LNCaP clone FGC (cell line): ENCODE data around the gene METTL13.

Experiments
- DNase-seq: peaks from one replicate; pipeline ENCODE4 v3.0.0-alpha.2; 2011; ENCODE audit warnings: low read depth
- H3K4me3 ChIP-seq: 2 replicates; pipeline ENCODE4 v1.5.1; 2011; ENCODE audit warnings: mild to moderate bottlenecking, low read depth, low read length, control low read depth
- CTCF ChIP-seq: IDR thresholded peaks from 2 replicates; pipeline ENCODE4 v1.5.1; 2012; ENCODE audit warnings: mild to moderate bottlenecking; ENCODE audit not compliant: control insufficient read depth, insufficient read depth; ENCODE audit errors: extremely low read depth

METTL13 gene

DNA sequence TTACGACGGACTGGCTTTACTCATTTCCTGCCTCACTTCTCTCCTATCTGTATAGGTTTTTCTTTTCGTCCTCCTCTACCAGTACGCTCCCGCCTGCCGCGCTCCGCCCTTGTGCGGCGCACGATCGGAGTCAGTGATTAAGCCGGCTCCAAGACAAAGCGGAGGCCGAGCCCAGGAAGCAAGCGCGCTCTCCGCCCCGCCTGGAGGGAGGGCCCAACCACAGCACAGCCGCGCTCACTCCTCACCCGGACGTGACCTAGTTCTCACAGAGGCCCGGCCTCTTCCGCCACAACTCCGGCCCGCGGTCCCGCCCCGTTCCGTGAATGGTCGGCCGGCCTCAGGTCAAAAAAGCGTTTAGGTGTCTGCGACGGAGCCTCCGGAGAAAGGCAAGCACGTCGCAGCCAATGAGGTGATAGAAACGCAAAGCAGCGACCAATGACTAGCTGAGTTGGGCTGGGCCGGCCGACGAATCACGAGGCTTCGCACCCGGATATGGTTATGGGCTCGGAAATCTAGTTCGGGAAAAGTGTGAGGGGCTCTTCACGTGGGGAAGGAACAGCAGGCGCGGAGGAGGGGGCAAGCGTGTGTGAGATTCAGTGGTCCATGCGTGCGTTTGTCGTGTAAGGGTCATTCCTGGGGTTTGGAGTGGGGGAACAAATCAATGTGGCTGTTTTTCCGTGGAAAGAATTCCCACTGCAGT, at the start of gene METTL13:
METTL13 (plus strand) TSS at position 485 of the 700 bp plus-strand sequence. CDS start 308 bp downstream, outside the sequence.
- no peak for TF ChIP-seq CTCF
- peak within 1 kb of the TSS; percentile 98 for H3K4me3 ChIP-seq
- DNase-seq, result peak; percentile 98

DNA sequence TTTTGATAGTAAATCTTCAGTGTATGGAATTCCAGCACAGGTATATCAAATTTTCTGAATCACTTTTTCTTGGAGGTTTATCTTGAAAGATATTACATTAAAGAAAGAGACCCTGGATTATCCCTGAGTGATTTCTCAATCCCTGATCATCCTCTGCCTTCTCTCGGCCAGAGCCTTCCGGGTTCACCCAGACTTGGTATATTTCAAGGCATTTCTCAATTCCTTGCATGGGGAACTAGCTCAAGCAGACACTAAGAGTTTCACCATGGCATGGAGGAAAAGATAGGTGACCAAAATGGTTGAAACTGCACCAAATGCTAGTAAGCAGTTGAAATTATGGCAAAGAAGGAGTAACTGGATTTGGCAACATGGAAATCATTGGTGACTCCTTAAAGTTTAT, 45.3 kb upstream of the METTL13 start:
- no peak for DNase-seq
- TF ChIP-seq CTCF, result no peak
- H3K4me3 ChIP-seq, result no peak overlapping the region

GRCh38 chr1:171738911-171739310, 42.5 kb upstream of the METTL13 start:
- no peak overlapping the region for H3K4me3 ChIP-seq
- TF ChIP-seq CTCF, result no peak
- DNase-seq, result no peak

DNA sequence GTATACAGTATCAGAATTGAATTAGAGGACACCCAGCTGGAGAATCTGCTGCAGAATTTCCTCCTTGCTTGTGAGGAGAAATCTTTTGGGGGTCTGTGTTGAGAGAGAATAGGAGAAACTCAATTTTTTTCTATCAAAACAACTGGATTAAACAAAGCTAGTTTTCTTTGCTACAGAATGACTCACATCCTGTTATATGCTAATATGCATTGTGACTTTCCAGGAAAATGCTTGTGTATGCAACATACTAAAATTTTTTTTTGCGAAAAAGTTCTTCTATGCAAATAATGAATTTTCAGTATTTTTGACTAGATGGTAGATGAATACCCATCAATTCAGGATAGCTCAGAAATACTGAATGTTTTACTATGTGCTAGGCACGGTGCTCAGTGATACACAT, 41.8 kb upstream of the METTL13 start:
- H3K4me3 ChIP-seq, result no peak overlapping the region
- no peak for TF ChIP-seq CTCF
- DNase-seq, result no peak

GRCh38 chr1:171740356-171740863, 41.0 kb upstream of the METTL13 start:
- no peak for DNase-seq
- H3K4me3 ChIP-seq, result peak overlapping the region; percentile 83; the same call in 1 of the 2 replicates
- TF ChIP-seq CTCF, result no peak

DNA sequence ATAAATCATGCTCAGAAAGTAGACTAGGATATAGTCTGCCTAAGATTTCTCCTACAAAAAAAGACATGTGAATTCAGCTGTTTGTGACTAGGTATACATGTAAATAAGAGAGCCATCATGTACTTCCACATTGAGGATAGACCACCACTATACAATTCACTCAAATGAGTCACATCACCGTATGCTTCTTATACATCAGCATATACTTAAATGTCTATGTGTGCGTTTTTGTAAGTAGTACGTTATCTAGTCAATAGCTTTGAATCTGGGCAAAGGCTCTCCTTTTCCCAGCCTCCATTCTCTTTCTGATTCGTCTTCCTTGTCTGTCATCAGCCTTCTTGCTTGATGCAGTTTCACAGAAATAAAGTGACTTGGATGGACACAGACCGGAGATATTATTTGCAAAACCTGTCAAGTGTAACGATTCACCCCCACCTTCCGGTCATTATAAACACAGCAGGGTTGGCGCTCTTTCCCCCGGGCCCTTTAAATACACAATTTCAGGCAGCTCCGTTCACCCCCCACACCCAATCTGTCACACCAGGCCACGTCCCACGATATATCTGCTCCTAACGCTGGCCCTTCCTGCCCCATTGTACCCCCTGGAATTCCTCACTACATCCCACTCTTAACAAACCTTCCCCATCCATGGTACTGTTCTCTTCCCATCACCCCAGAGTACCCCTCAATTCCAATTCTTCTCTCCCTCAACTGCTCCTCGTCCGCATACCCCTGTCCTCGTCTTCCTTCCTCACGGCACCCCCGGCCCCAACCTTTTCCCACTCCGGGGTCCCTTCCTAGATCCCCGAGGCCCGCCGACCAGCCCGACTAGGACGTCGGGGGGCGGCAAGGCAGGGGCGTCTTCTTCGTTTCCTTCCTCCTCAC, 40.2 kb upstream of the METTL13 start:
- peak; percentile 19 for DNase-seq
- peak; percentile 12; the same call in 1 of the 2 replicates for TF ChIP-seq CTCF
- peak overlapping the region; percentile 83 for H3K4me3 ChIP-seq
